Loucy (cell line): ENCODE data around the gene VWF.

Experiments
- EZH2phosphoT487 ChIP-seq: fragments of 200-600 bp; IDR thresholded peaks from 2 replicates; pipeline ENCODE4 v1.6.1; 2018; ENCODE audit warnings: antibody characterized with exemption, mild to moderate bottlenecking, moderate library complexity, borderline replicate concordance
- TF ChIP-seq, protein P1 (sequence below): fragments of 200-600 bp; sonication (generic); conservative IDR thresholded peaks from 2 replicates; pipeline ENCODE4 v1.5.1; 2014; ENCODE audit warnings: mild to moderate bottlenecking, antibody characterized with exemption, low read length

DNA sequence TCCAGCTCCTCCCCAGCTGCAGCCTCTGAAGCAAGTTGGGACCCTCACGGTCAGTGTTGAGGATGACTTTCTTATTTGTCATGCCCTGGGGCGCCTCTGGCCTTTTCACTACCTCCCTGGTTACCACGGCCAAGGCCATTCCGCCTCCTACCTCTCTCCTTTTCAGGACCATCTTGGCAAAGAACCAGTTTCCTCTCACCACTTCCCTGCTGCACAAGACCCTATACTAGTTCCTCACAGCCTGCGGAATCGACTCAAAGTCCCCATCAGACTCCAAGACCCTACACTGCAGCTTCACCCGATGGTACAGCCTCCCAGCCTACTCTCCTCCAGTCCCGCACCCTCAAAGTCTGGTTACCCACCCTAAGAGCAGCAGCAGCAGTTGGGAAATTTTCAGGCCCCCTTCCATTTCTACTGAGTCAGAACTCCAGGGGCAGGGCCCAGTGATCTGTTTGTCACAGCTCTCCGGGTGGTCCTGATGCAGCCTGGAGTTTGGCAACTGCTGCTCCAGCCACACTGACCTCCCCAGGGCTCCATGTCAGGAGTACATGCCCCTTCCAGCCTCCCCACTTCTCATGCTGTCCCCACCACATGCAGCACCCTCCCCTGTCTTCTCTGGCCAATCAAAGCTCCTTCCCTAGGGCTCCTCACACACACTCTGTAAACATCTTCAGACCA lies 5.4 kb downstream of the VWF start:
- TF ChIP-seq, protein P1, sequence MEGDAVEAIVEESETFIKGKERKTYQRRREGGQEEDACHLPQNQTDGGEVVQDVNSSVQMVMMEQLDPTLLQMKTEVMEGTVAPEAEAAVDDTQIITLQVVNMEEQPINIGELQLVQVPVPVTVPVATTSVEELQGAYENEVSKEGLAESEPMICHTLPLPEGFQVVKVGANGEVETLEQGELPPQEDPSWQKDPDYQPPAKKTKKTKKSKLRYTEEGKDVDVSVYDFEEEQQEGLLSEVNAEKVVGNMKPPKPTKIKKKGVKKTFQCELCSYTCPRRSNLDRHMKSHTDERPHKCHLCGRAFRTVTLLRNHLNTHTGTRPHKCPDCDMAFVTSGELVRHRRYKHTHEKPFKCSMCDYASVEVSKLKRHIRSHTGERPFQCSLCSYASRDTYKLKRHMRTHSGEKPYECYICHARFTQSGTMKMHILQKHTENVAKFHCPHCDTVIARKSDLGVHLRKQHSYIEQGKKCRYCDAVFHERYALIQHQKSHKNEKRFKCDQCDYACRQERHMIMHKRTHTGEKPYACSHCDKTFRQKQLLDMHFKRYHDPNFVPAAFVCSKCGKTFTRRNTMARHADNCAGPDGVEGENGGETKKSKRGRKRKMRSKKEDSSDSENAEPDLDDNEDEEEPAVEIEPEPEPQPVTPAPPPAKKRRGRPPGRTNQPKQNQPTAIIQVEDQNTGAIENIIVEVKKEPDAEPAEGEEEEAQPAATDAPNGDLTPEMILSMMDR: no peak
- TF ChIP-seq EZH2phosphoT487: no peak
